ENCODE measurements around the gene TMEM191C.
"Not testable (repeated sequence)": the region's sequence is repeated elsewhere in the genome, so short reads cannot be mapped to it uniquely, and the experiment has no call there.

DNA sequence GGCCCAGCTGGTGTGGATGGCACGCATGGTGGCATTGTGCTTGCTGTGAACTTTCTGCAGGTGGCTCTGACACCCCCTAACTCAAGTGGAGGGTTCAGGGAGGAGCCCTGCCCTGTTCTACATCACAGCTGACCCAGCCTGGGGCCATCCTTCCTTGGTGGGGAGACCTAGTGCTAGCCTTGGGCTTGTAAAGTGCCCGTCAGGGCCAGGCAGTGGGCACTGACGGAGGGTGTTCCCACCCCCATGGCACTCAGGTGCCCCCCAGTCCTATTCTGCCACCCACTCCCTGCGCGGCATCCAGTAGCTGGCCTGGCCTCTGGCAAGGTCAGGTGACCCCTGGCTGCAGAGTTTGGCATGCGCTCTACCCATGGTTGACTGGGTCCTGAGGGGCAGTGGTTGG is 26.0 kb upstream of the TMEM191C start:
- TF ChIP-seq POLR2A (IDR thresholded peaks at IDR 0.05), result not testable (repeated sequence)
- TF ChIP-seq, protein P1, sequence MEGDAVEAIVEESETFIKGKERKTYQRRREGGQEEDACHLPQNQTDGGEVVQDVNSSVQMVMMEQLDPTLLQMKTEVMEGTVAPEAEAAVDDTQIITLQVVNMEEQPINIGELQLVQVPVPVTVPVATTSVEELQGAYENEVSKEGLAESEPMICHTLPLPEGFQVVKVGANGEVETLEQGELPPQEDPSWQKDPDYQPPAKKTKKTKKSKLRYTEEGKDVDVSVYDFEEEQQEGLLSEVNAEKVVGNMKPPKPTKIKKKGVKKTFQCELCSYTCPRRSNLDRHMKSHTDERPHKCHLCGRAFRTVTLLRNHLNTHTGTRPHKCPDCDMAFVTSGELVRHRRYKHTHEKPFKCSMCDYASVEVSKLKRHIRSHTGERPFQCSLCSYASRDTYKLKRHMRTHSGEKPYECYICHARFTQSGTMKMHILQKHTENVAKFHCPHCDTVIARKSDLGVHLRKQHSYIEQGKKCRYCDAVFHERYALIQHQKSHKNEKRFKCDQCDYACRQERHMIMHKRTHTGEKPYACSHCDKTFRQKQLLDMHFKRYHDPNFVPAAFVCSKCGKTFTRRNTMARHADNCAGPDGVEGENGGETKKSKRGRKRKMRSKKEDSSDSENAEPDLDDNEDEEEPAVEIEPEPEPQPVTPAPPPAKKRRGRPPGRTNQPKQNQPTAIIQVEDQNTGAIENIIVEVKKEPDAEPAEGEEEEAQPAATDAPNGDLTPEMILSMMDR (IDR thresholded peaks at IDR 0.05), result not testable (repeated sequence)

Data from sigmoid colon (tissue), 3 donors.